GM18868 (cell line): ENCODE measurements around the gene LYPD6B.

ENCODE experiments used
- ATAC-seq: cut with Tn5 transposase; IDR thresholded peaks from one replicate; pipeline ENCODE4 v1.9.1; 2021; ENCODE audit warnings: mild to moderate bottlenecking, moderate library complexity; ENCODE audit not compliant: unreplicated experiment

The LYPD6B gene

GRCh38 chr2:149070681-149071320 lies 32.3 kb downstream of the LYPD6B start:
- ATAC-seq = no peak

- no peak for ATAC-seq
Observed at GRCh38 chr2:149075105-149075504, 36.6 kb downstream of the LYPD6B start.

- no peak for ATAC-seq
Observed at GRCh38 chr2:149075853-149076252, 37.4 kb downstream of the LYPD6B start.

- no peak for ATAC-seq
Observed at GRCh38 chr2:149076863-149077412, 38.4 kb downstream of the LYPD6B start.

- ATAC-seq = no peak
Observed at GRCh38 chr2:149077861-149078260, 39.4 kb downstream of the LYPD6B start.

GRCh38 chr2:149080099-149080498 lies 41.6 kb downstream of the LYPD6B start:
- ATAC-seq = no peak

- no peak for ATAC-seq
Observed at GRCh38 chr2:149080971-149081370, 42.5 kb downstream of the LYPD6B start.

- no peak for ATAC-seq
Observed at GRCh38 chr2:149082079-149082478, 43.6 kb downstream of the LYPD6B start.

GRCh38 chr2:149082735-149083134 lies 44.2 kb downstream of the LYPD6B start:
- ATAC-seq = no peak

GRCh38 chr2:149084924-149085795 lies 46.7 kb downstream of the LYPD6B start:
- no peak for ATAC-seq

- peak; percentile 41 for ATAC-seq
Observed at GRCh38 chr2:149087751-149088150, 49.3 kb downstream of the LYPD6B start.

- ATAC-seq = no peak
Observed at GRCh38 chr2:149089068-149089467, 50.6 kb downstream of the LYPD6B start.

GRCh38 chr2:149090706-149091105 lies 52.2 kb downstream of the LYPD6B start:
- ATAC-seq = no peak

- no peak for ATAC-seq
Observed at GRCh38 chr2:149093579-149093978, 55.1 kb downstream of the LYPD6B start.

GRCh38 chr2:149094217-149095015 lies 55.9 kb downstream of the LYPD6B start:
- ATAC-seq = no peak

- no peak for ATAC-seq
Observed at GRCh38 chr2:149098701-149099100, 60.2 kb downstream of the LYPD6B start.

- ATAC-seq = no peak
Observed at GRCh38 chr2:149099298-149099697, 60.8 kb downstream of the LYPD6B start.

GRCh38 chr2:149100739-149101699 lies 62.5 kb downstream of the LYPD6B start:
- no peak for ATAC-seq

GRCh38 chr2:149101818-149102217 lies 63.3 kb downstream of the LYPD6B start:
- ATAC-seq = no peak

GRCh38 chr2:149103081-149103620 lies 64.7 kb downstream of the LYPD6B start:
- ATAC-seq = no peak
